ENCODE results near the gene SWSAP1. TPM values are rescaled to one million over a fixed set of nuclear protein-coding genes. Genes with fewer than 3 reads are reported as not detected.

Gene SWSAP1
- total RNA-seq, 1 donor from 2014 or later = 1.7 TPM

GRCh38 chr19:11361037-11361770 lies 13.3 kb upstream of the SWSAP1 start:
- Histone ChIP-seq H3K9me3 (ENCODE audit: insufficient read depth, low read depth, low read length) (no peaks in the 10 kb centered on the region), H4K20me1 (ENCODE audit: insufficient read depth, low read length) (peaks cover 37% of the 10 kb centered on the region), H3K27me3 (ENCODE audit: insufficient read depth, low read length) (no peaks in the 10 kb centered on the region), H2AFZ (ENCODE audit: low read depth, low read length) (no peak overlapping the region), H3K4me1 (ENCODE audit: insufficient read depth, low read length) (peaks cover 1% of the 10 kb centered on the region), H3K4me3 (ENCODE audit: insufficient read depth, low read depth, low read length) (no peak overlapping the region), H3K27ac (ENCODE audit: low read depth, low read length) (no peak overlapping the region), H3K79me2 (ENCODE audit: insufficient read depth, low read length) (peaks cover under 1% of the 10 kb centered on the region), H3K4me2 (ENCODE audit: low read length) (no peak overlapping the region), H3K9ac (ENCODE audit: low read length) (no peak overlapping the region), H3K36me3 (ENCODE audit: insufficient read depth, low read length) (no peaks in the 10 kb centered on the region)
- no peak for TF ChIP-seq EZH2 (IDR thresholded peaks at IDR 0.05; ENCODE audit: insufficient read depth, low read length)
- TF ChIP-seq, protein P1, sequence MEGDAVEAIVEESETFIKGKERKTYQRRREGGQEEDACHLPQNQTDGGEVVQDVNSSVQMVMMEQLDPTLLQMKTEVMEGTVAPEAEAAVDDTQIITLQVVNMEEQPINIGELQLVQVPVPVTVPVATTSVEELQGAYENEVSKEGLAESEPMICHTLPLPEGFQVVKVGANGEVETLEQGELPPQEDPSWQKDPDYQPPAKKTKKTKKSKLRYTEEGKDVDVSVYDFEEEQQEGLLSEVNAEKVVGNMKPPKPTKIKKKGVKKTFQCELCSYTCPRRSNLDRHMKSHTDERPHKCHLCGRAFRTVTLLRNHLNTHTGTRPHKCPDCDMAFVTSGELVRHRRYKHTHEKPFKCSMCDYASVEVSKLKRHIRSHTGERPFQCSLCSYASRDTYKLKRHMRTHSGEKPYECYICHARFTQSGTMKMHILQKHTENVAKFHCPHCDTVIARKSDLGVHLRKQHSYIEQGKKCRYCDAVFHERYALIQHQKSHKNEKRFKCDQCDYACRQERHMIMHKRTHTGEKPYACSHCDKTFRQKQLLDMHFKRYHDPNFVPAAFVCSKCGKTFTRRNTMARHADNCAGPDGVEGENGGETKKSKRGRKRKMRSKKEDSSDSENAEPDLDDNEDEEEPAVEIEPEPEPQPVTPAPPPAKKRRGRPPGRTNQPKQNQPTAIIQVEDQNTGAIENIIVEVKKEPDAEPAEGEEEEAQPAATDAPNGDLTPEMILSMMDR (IDR thresholded peaks at IDR 0.05; ENCODE audit: insufficient read depth, low read depth, low read length) = no peak
- FAIRE-seq (no peak), DNase-seq (ENCODE audit: low read depth) (no peak)
- Mint-ChIP-seq H3K4me3 (ENCODE audit: unreplicated experiment) (no peak overlapping the region), H3K9me3 (ENCODE audit: unreplicated experiment) (no peaks in the 10 kb centered on the region), H3K27ac (ENCODE audit: unreplicated experiment) (no peak overlapping the region), H3K27me3 (ENCODE audit: low read depth, unreplicated experiment) (peaks cover 6% of the 10 kb centered on the region), H3K36me3 (ENCODE audit: low read depth, unreplicated experiment) (peaks cover 25% of the 10 kb centered on the region), H3K4me1 (ENCODE audit: low read depth, unreplicated experiment) (no peaks in the 10 kb centered on the region)

GRCh38 chr19:11361771-11362731 lies 12.4 kb upstream of the SWSAP1 start:
- DNase-seq (ENCODE audit: low read depth) (no peak), FAIRE-seq (no peak)
- H3K9ac ChIP-seq (ENCODE audit: low read length) = no peak overlapping the region
- no peaks in the 10 kb centered on the region for H3K79me2 ChIP-seq (ENCODE audit: insufficient read depth, low read length)
- H3K4me2 ChIP-seq (ENCODE audit: low read length) = no peak overlapping the region
- H3K9me3 ChIP-seq (ENCODE audit: insufficient read depth, low read depth, low read length) = no peaks in the 10 kb centered on the region
- Mint-ChIP-seq H3K27ac (ENCODE audit: unreplicated experiment) (no peak overlapping the region), H3K36me3 (ENCODE audit: low read depth, unreplicated experiment) (peaks cover 23% of the 10 kb centered on the region), H3K4me1 (ENCODE audit: low read depth, unreplicated experiment) (no peaks in the 10 kb centered on the region), H3K4me3 (ENCODE audit: unreplicated experiment) (peak overlapping the region; percentile 34), H3K27me3 (ENCODE audit: low read depth, unreplicated experiment) (peaks cover 6% of the 10 kb centered on the region), H3K9me3 (ENCODE audit: unreplicated experiment) (no peaks in the 10 kb centered on the region)
- no peak overlapping the region for H3K27ac ChIP-seq (ENCODE audit: low read depth, low read length)
- no peaks in the 10 kb centered on the region for H3K27me3 ChIP-seq (ENCODE audit: insufficient read depth, low read length)
- no peak overlapping the region for H2AFZ ChIP-seq (ENCODE audit: low read depth, low read length)
- no peak for TF ChIP-seq EZH2 (IDR thresholded peaks at IDR 0.05; ENCODE audit: insufficient read depth, low read length)
- TF ChIP-seq, protein P1 (IDR thresholded peaks at IDR 0.05; ENCODE audit: insufficient read depth, low read depth, low read length) = no peak
- no peak overlapping the region for H3K4me3 ChIP-seq (ENCODE audit: insufficient read depth, low read depth, low read length)
- H3K4me1 ChIP-seq (ENCODE audit: insufficient read depth, low read length) = no peaks in the 10 kb centered on the region
- H3K36me3 ChIP-seq (ENCODE audit: insufficient read depth, low read length) = no peaks in the 10 kb centered on the region
- H4K20me1 ChIP-seq (ENCODE audit: insufficient read depth, low read length) = peaks cover 29% of the 10 kb centered on the region

Measured in astrocyte (in vitro differentiated cells and primary cell).